ENCODE results near the gene MAGEA11.
"Not testable (repeated sequence)": the region's sequence is repeated elsewhere in the genome, so short reads cannot be mapped to it uniquely, and the experiment has no call there.

The MAGEA11 gene

DNA sequence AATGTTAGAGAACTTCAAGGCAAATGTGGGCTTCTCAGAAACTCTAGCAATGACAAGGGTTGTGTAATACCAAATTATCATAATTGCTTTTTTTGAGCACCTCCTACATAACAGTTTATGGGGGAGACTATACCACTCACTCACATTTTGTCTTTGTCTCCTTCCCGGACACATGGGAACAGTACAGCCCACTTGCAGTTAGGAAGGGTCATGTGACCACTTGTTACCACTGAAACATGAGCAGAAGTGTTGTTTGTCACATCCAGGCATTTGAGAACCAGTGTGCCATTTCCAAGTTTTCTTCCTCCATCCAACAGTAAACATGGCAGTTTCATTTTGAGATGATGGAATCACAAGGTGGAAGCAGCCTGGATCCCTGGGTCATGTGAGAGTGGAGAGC, 6.9 kb downstream of the MAGEA11 start:
- DNase-seq, result no peak

DNA sequence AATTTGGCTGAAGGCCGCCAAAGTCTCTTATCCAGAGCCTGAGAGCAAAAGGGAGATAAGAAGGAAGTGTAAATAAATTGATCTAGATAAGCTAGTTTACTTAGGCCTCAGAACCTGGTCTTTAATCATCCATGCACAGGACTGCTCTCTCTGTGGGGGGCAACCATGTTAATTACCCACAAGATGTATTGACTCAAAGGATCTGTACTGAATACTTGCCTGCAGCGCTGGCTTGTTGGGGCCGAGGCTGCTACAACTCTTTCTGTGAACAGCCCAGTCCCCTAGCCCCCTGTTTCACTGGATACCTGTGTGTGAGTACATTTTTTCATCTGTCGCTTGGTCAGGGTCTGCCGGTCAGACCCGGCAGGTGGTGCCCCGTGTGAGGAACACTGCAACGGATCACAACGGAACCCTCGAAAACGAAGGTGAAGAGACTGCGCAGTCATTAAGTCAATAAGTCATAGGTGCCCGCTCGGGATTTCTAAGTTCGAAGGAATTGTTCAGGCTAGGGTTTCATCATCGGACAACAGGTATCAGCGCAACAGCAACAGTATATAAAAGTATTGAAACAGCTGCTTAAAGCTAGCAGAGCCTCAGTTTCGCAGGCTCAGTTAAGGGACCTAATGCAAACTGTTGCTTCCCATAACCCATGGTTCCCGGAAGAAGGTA, 8.3 kb downstream of the MAGEA11 start:
- DNase-seq, result no peak

DNA sequence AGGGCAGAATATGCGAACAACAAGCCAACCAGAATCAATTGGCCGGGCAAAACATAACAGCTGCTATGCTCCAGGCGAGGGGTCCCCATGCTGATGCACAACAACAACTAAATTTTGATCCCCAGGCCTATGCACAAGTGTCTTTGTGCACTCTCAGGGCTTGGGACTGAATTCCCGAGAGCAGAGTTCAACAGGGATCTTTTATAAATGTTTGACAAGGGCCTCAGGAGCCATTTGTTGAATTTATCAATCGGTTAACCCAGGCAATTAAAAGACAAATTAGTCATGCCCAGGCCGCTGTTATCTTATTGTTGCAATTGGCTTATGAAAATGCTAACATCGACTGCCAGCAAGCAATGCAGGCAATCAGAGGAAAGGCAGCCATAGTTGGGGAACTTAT, 9.4 kb downstream of the MAGEA11 start:
- not testable (repeated sequence) for DNase-seq

DNA sequence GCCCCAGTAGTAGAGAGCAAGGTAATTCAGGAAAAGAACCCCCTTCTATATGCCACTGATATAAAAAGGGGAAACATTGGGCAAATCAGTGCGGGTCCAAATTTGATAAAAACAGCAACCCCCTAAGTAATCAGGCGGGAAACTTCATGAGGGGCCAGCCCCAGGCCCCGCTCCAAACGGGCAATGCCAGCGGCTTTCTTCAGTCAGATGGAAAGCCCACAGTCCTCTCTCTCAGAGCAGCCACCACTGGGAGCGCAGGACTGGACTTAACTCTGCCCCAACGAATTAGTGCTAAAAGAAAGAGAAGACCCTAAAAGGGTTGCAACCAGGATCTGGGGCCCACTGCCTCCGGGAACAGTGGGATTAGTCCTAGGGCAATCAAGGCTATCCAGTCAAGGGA, 9.9 kb downstream of the MAGEA11 start:
- no peak for DNase-seq

DNA sequence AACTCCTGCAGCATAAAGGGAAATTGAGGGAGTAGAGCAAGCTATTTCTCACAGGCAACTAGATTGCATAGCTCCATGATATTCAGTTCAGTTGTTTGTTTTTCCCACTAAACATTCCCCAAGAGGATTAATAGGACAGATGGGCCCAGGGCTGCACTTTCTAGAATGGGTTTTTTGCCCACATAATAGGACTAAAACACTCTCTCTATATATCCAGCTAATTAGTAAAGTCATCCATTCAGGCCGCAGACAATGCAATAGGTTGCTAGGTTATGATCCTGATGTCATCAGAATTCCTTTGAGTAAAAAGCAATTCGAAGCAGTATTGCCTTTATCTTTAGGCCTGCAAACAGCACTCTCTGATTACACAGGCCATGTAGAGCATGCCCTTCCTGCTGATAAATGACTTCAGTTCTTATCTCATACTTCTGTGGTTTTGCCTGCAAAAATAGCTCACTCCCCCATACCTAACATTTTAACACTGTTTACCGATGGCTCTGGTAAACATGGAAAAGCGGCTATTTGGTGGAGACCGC, 11.8 kb downstream of the MAGEA11 start:
- DNase-seq, result not testable (repeated sequence)

DNA sequence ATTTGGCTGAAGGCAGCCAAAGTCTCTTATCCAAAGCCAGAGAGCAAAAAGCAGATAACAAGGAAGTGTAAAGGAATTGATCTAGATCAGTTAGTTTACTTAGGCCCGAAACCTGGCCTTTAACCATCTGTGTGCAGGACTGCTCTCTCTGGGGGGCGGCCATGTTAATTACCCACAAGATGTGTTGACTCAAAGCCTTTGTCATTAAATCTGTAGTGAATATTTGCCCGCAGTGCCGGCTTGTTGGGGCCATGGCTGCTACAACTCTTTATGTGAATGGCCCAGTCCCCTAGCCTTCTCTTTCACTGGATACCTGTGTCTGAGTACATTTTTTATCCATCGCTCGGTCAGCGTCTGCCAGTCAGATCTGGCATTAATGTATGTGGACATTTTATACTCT, 15.4 kb downstream of the MAGEA11 start:
- not testable (repeated sequence) for DNase-seq

DNA sequence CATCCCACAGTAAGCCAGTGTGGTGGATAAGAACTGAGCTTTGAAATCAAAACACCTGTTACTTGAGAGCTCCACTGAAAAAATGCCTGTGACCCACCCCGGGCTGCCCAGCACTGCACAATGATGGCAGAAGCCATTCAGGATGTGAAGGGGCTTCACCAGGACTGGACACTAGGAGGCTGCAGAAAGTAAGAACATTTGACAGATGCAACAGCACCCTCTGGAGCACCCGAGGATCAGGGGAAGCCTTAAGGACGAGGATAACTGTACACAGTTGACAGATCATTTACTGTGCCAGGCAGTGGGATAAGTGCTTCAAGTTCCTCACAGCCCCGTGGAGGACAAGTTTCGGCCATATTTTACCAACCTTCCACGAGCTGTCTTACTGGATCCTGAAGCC, 30.4 kb downstream of the MAGEA11 start:
- not testable (repeated sequence) for DNase-seq

DNA sequence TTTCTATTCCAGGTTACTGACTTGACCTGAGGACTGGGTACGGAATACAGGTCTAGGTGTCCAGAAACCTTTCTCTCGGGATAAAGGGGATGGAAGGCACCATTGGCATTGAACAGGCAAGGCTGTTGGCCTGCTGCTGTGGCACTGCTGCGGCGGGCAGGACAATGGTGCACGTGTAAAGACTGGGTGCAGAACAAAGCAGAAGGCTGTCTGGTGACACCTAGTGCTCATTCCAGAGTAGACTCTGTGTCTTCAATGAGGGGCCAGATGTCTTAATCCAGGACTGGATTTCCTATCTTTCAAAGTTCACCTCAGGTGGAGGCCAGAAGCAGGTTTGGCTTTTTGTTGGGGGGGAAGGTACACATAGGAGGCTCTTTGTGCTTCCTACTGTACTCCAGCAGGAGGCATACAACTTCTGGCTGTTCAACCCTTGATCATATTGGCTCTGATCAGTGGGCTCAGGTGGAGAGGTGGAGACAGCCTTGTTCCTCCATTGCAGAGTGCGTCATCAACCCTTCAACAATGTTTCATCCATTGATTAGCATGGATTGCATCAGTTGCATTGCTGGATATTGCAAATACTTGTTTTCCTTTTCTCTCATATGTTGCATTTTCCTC, 34.6 kb downstream of the MAGEA11 start:
- not testable (repeated sequence) for DNase-seq

DNA sequence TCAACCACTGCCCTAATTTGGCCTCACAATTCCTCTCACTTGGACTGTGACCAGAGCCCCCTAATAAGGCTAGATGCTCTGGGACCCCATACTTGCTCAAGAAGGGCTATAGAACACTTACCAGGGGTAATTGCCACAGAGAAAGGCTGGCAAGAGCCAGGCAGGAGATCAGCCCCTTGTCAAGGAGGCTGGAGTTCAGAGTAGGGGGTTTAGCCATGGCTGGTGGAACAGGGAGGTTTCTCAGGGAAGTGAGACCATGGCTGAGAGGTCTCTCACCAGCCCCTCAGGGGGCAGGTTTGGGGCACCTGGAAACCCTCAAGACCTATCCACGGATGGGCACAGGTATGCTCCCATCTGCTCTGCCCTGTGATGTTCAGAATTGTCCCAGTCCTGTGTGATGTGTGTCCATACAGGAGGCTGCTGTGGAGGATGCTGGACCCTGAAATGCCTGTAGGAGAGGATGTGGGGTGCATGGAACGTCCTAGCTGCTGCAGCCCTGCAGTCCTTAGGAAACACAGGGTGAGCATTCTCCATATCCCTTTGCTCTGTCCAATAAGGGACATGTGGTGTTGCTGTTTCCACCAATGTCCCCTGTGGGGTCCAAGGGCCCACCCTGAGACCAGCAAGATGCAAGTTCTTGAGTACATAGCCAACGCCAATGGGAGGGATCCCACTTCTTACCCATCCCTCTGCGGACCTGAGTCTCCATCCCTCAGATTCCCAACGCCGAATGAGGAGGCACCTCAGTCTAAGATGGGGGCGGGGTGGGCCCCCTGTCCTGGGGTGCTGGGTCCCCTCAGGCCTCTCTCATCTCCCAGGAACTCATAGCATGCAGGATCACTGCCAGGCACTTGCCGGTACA, 45.6 kb downstream of the MAGEA11 start:
- DNase-seq, result no peak

DNA sequence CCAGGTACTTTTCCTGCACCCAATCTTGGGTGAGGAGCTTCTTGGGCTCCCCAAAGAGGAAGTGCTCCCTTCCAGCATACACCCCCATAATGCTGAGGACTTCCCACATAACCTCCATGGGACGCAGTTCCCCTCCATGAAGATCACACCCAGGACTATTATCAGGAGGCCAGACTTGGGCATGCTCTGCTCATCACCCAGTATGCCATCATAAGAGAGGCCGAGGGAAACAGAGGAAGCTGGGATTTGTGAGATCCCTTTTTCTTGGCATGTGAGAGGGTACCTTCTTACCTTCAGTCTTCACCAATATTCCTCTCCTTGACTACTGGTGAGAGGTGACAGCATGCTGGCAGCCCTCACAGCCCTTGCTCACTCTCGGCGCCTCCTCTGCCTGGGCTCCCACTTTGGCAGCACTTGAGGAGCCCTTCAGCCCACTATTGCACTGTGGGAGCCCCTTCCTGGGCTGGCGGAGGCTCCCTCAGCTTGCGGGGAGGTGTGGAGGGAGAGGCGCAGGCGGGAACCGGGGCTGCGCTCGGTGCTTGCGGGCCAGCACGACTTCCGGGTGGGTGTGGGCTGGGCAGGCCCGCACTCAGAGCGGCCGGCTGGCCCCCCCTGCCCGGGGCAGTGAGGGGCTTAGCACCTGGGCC, 46.3 kb downstream of the MAGEA11 start:
- no peak for DNase-seq

DNA sequence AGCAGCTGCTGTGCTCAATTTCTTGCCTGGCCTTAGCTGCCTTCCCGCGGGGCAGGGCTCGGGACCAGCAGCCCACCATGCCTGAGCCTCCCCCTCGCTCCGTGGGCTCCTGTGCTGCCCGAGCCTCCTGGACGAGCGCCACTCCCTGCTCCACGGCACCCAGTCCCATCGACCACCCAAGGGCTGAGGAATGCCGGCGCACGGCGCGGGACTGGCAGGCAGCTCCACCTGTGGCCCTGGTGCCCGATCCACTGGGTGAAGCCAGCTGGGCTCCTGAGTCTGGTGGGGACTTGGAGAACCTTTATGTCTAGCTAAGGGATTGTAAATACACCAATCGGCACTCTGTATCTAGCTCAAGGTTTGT, 46.8 kb downstream of the MAGEA11 start:
- DNase-seq, result not testable (repeated sequence)

DNA sequence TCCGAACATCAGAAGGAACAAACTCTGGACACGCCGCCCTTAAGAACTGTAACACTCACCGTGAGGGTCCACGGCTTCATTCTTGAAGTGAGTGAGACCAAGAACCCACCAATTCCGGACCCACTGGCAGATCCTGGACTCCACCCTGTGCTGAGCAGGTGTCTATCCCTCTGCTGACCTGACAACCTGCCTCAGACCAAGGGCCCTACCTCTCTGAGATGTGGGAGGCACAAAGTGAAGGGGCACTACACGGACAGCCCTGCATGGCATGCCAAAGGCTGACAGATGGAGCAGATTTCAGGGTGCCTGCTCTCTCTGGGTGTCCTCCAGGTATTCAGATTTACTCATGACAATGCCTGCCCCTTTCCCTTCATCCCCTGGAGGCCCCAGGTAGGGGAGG, 48.0 kb downstream of the MAGEA11 start:
- DNase-seq, result no peak

DNA sequence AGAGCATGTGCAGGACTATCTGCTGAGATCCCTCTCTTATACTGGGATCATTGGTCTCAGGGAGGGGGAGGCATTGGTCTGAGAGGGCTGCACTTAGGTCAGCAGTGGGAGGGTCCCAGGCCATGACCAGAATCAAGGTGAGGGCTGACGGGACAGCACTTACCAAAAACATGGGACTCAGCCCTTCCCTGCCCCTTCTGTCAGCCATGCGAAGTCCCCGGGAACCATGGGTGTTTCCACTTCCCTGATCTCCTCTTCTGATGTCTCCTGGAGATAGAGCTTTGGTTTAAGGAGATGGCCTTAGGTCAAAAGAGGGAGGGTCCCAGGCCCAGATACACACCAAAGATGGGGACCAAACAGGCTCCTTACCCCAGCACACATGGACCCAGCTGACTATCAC, 49.1 kb downstream of the MAGEA11 start:
- DNase-seq, result no peak

DNA sequence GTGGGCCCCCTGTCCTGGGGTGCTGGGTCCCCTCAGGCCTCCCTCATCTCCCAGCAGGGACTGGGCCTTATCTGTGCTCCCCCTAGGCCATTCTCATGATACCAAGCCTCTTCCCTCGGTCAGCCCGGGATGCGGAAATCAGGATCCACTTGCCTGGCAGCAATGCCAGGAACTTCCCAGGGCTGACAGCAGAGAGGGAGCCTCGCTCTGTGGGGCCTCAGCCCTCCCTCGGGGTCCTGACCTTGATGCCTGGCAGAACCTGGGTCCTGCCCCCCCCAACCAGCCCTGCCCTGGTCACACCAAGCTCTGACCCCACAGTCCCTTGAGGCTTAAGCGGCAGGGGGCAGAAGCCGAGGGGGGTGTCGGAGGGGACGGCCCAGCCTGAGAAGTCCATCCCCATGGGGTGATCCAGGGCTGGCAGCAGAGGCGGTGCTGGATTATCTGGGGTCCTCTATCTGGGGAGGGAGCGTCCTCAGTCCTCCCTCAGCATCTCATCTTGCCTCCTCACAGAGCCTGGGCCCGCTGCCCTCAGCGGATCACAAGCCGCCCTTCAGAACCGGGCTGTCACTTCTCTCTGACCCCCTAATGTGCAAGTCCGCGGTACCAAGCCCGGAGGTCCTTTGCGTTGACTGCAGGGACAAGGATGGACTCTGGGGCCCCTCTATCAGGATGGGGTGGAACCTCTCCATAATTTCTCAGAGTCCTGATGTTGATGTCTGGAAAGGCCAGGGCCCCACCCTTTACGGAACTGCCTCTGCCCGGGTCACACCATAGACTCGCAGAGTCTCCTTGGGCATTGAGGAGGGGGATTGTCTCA, 50.2 kb downstream of the MAGEA11 start:
- not testable (repeated sequence) for DNase-seq

DNA sequence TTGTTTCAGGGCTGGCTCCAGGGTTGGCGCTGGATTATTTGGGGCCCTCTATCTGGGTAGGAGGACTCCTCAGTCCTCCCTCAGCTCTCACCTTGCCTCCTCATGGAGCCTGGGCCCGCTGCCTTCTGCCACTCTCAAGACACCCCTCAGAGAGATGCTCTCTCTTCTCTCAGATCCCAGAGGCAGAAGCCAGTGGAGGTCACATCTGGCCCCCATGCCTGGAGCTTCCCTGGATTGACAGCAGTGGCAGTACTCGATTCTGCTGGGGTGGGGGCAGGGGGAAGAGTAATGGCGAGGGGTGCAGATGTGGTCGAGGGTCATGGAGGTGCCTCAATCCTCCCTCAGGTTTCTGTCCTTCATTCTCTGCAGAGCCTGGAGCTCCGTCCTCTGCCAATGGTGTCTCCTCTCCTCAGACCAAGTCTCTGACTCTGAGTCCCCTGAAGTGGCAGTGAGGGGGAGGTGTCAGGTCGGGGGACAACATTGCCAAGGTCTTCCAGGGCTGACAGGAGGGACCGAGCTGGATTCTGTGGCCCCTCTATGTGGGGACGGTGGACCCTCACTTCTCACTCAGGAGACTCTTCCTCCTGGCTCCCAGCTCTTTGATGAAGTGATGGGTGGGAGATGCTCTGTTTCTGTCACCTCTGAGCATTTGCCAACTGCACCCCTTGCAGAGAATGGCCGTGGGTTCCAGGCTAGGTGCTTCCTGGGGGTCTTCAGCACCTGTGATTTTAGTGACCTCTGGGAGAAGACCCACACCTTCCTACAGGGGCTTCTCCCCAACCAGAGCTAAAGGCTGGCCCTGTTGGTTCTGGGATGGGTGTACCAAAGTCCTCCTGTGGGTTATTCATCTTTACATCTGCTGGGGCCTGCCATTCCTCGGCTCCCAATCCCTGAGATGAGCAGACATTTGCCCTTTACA, 51.1 kb downstream of the MAGEA11 start:
- DNase-seq, result no peak

Data from NCI-H526 (cell line).